ENCODE measurements around the gene DTNBP1.

DNA sequence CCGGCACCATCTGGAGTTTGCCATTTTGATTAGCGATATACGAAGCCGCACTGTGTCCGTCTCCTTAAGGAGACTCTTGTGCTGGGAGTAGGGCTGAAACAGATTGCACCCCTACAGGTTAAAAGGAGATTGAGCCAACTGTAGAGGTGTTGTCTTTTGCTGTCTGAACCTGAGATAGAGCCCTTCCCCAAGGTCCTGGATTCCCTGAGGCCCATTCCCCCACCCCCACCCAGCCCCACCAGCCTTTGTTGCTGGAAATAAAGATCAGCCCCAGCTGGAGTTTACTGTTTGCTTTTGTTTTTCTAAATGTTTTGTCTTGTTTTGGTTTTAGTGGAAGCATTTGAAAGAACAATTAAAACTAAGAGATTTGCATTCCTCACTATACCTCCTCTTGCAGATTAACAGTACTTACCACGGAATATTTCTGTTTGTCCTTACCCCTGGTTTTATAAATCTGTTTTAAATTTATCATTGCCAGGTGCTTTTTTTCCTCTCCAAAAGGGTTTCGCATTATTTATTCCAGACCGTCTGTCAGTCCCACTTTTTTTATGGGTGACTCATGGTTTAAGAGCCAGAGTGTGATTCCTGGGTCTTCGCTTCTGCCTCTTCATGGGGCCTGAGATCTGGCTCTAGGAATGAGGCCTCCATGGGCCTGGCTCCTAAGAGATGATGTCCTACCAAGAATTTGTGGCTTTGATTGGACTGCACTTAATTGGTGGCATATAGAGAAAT is 169.2 kb downstream of the DTNBP1 start:
- TF ChIP-seq, protein P1, sequence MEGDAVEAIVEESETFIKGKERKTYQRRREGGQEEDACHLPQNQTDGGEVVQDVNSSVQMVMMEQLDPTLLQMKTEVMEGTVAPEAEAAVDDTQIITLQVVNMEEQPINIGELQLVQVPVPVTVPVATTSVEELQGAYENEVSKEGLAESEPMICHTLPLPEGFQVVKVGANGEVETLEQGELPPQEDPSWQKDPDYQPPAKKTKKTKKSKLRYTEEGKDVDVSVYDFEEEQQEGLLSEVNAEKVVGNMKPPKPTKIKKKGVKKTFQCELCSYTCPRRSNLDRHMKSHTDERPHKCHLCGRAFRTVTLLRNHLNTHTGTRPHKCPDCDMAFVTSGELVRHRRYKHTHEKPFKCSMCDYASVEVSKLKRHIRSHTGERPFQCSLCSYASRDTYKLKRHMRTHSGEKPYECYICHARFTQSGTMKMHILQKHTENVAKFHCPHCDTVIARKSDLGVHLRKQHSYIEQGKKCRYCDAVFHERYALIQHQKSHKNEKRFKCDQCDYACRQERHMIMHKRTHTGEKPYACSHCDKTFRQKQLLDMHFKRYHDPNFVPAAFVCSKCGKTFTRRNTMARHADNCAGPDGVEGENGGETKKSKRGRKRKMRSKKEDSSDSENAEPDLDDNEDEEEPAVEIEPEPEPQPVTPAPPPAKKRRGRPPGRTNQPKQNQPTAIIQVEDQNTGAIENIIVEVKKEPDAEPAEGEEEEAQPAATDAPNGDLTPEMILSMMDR (IDR thresholded peaks at IDR 0.05), result no peak
- no peak for TF ChIP-seq POLR2A (IDR thresholded peaks at IDR 0.05)

All from adrenal gland (tissue), 5 donors.